B cell (primary cell): ENCODE data around the gene CDH13. TPM values are rescaled to one million over a fixed set of nuclear protein-coding genes. Genes with fewer than 3 reads are reported as not detected.

Experiments used
- ATAC-seq: fragments of 200-7000 bp; cut with Tn5 transposase; one replicate; pipeline ENCODE4 v1.10.0; 2021; ENCODE audit warnings: low read depth, mild to moderate bottlenecking, moderate number of reproducible peaks, moderate library complexity
- CTCF ChIA-PET: fragments of 350-600 bp; sonication (Branson Sonifier 250); formaldehyde crosslinking; loops from one replicate; lab custom pipeline; 2021; ENCODE audit warnings: antibody characterized with exemption, inconsistent platforms; lab: Charles Lee
- POLR2A ChIA-PET: fragments of 350-600 bp; sonication (Branson Sonifier 250); formaldehyde crosslinking; loops from one replicate; lab custom pipeline; 2021; ENCODE audit warnings: antibody characterized with exemption; lab: Charles Lee
- DNase-seq: peaks from one replicate; pipeline ENCODE4 v3.0.0; 2013
- H2AFZ ChIP-seq: 2 replicates; pipeline ENCODE4 v1.6.1; 2012; ENCODE audit warnings: mild to moderate bottlenecking, low read depth, low read length; ENCODE audit not compliant: insufficient read depth, poor library complexity, severe bottlenecking
- H3K27ac ChIP-seq, 2 donors: 1 replicate in 1 of 2; 2 replicates in 1 of 2; pipeline ENCODE4 v1.5.1; 2012 to 2013; ENCODE audit warnings: low read length in 2 of 2, mild to moderate bottlenecking in 2 of 2, moderate library complexity in 1 of 2
- H3K27me3 ChIP-seq, 4 experiments: fragments of 200-600 bp in 1 of 4; sonication (generic) in 1 of 4; replicated peaks in 1 of 4; 1 replicate in 2 of 4; 2 replicates in 2 of 4; pipeline versions ENCODE4 v1.6.1 to v1.7.0; 2013 to 2016; ENCODE audit warnings: low read length in 3 of 4, mild to moderate bottlenecking in 2 of 4, mixed read lengths in 1 of 4, moderate library complexity in 1 of 4; ENCODE audit not compliant: insufficient read depth in 4 of 4, control insufficient read depth in 3 of 4; ENCODE audit errors: control extremely low read depth in 1 of 4
- H3K36me3 ChIP-seq, 2 experiments: replicated peaks in 1 of 2; 1 replicate in 1 of 2; 2 replicates in 1 of 2; pipeline versions ENCODE4 v1.6.1 to v1.7.1; 2013; ENCODE audit warnings: low read length in 1 of 2; ENCODE audit not compliant: insufficient read depth in 2 of 2, control insufficient read depth in 1 of 2; ENCODE audit errors: control extremely low read depth in 1 of 2, extremely low read depth in 1 of 2
- H3K4me1 ChIP-seq, 2 donors: fragments of 200-600 bp in 1 of 2; sonication (generic) in 1 of 2; 1 replicate in 1 of 2; 2 replicates in 1 of 2; pipeline versions ENCODE4 v1.5.1 to v1.6.1; 2013 to 2017; ENCODE audit warnings: low read length in 2 of 2; ENCODE audit not compliant: control insufficient read depth in 2 of 2, insufficient read depth in 2 of 2
- H3K4me2 ChIP-seq: replicated peaks from 2 replicates; pipeline ENCODE3; 2012; ENCODE audit warnings: mild to moderate bottlenecking, low read depth, low read length; ENCODE audit not compliant: poor library complexity, severe bottlenecking
- H3K4me3 ChIP-seq, 5 experiments: fragments of 200-600 bp in 1 of 5; sonication (generic) in 1 of 5; 1 replicate in 3 of 5; 2 replicates in 2 of 5; pipeline versions ENCODE4 v1.5.1 to v1.7.0; 2011 to 2016; ENCODE audit warnings: low read length in 4 of 5, mild to moderate bottlenecking in 4 of 5, low read depth in 2 of 5, control low read depth in 1 of 5, moderate library complexity in 1 of 5; ENCODE audit not compliant: insufficient read depth in 1 of 5; ENCODE audit errors: control extremely low read depth in 1 of 5, extremely low read depth in 1 of 5
- H3K79me2 ChIP-seq: fragments of 200-600 bp; sonication (generic); one replicate; pipeline ENCODE4 v1.6.0; 2016; ENCODE audit warnings: low read length; ENCODE audit not compliant: control insufficient read depth, insufficient read depth
- H3K9ac ChIP-seq: fragments of 200-600 bp; sonication (generic); 2 replicates; pipeline ENCODE4 v1.6.1; 2017; ENCODE audit warnings: mild to moderate bottlenecking, low read length, moderate library complexity
- H3K9me3 ChIP-seq, 3 donors: one replicate each; pipeline versions ENCODE4 v1.6.1 to v1.7.1; 2013; ENCODE audit warnings: low read length in 2 of 3; ENCODE audit not compliant: control insufficient read depth in 2 of 3, insufficient read depth in 1 of 3; ENCODE audit errors: control extremely low read depth in 1 of 3
- H4K20me1 ChIP-seq: 2 replicates; pipeline ENCODE4 v1.6.0; 2012; ENCODE audit warnings: mild to moderate bottlenecking, low read length; ENCODE audit not compliant: insufficient read depth, control insufficient read depth, poor library complexity, severe bottlenecking
- H3K27ac Mint-ChIP-seq: one replicate; pipeline ENCODE4 v1.8.0; 2021; ENCODE audit warnings: mixed read lengths
- H3K27me3 Mint-ChIP-seq: one replicate; pipeline ENCODE4 v1.8.0; 2021; ENCODE audit warnings: mixed read lengths
- H3K4me1 Mint-ChIP-seq: one replicate; pipeline ENCODE4 v1.8.0; 2021; ENCODE audit warnings: mixed read lengths
- H3K4me3 Mint-ChIP-seq: one replicate; pipeline ENCODE4 v1.8.0; 2021; ENCODE audit warnings: mixed read lengths
- H3K9me3 Mint-ChIP-seq: one replicate; pipeline ENCODE4 v1.8.0; 2022; ENCODE audit warnings: mixed read lengths; ENCODE audit not compliant: insufficient read depth
- EZH2 ChIP-seq: IDR thresholded peaks from 2 replicates; pipeline ENCODE4 v1.6.1; 2012; ENCODE audit warnings: borderline replicate concordance, low read depth, mild to moderate bottlenecking, moderate library complexity, low read length; ENCODE audit not compliant: insufficient read depth, poor library complexity, severe bottlenecking
- WGBS: methylation state at CpG from one replicate; pipeline ENCODE4 v1.1.5; 2013; ENCODE audit warnings: missing lambda C conversion rate; ENCODE audit not compliant: insufficient coverage; 5-methylcytosine and 5-hydroxymethylcytosine counted together
- intact Hi-C: fragments of 100-400 bp; cut with micrococcal nuclease; formaldehyde crosslinking; loops from one replicate; pipeline ENCODE4 v1.10.0; 2022
- polyA plus RNA-seq: library from polyadenylated mRNA; depleted of rRNA; stranded (reverse); fragments of >200 nt; gene quantifications from 2 replicates; pipeline ENCODE4 v1.2.3, GENCODE V29; 2012
- total RNA-seq, 2 donors: library from RNA; stranded (reverse); fragments of 120-200 nt in 1 of 2; gene quantifications; 1 replicate in 1 of 2; 2 replicates in 1 of 2; pipeline versions ENCODE4 v1.2.3 to v1.2.4, GENCODE V29; 2013 to 2022
- TF ChIP-seq, protein P1 (sequence below): fragments of 200-600 bp; IDR thresholded peaks from one replicate; pipeline ENCODE4 v1.8.0; 2022; ENCODE audit warnings: antibody characterized with exemption, mild to moderate bottlenecking

CDH13 gene
- total and polyA plus RNA-seq, 2 donors (not counting 1 experiment from before 2014, with no cell fraction given): not detected

DNA sequence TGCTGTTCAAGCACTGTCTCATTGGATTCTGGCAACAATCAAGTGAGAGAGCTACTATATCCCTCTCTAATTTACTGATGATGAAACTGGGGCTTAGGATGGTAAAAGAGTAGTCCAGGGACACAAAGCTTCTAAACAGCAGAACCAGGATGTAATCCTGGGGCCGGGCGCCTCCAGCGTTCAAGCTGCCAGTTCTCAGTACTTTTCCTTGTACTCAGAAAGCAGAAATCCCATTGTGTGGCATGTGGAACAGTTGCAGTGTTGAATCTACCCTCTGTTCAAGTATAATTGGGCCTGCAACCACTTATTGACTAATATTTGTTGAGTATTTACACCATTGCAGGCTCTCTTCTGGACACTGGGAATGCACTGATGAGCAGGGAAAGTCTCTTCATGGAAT is 14.5 kb upstream of the CDH13 start:
- Mint-ChIP-seq H3K27me3 (peaks cover 9% of the 10 kb centered on the region), H3K4me3 (no peak overlapping the region), H3K27ac (no peak overlapping the region), H3K4me1 (no peaks in the 10 kb centered on the region), H3K9me3 (no peaks in the 10 kb centered on the region)
- DNase-seq (no peak), ATAC-seq (no peak)
- Histone ChIP-seq H3K9me3 (no peaks in the 10 kb centered on the region), H4K20me1 (no peaks in the 10 kb centered on the region), H2AFZ (no peak overlapping the region), H3K27ac (no peak overlapping the region), H3K9ac (no peak overlapping the region), H3K79me2 (no peaks in the 10 kb centered on the region), H3K4me1 (no peaks in the 10 kb centered on the region), H3K4me3 (no peak overlapping the region), H3K27me3 (no peaks in the 10 kb centered on the region), H3K36me3 (no peaks in the 10 kb centered on the region), H3K4me2 (no peak overlapping the region)
- POLR2A ChIA-PET: no interaction called here
- TF ChIP-seq, protein P1, sequence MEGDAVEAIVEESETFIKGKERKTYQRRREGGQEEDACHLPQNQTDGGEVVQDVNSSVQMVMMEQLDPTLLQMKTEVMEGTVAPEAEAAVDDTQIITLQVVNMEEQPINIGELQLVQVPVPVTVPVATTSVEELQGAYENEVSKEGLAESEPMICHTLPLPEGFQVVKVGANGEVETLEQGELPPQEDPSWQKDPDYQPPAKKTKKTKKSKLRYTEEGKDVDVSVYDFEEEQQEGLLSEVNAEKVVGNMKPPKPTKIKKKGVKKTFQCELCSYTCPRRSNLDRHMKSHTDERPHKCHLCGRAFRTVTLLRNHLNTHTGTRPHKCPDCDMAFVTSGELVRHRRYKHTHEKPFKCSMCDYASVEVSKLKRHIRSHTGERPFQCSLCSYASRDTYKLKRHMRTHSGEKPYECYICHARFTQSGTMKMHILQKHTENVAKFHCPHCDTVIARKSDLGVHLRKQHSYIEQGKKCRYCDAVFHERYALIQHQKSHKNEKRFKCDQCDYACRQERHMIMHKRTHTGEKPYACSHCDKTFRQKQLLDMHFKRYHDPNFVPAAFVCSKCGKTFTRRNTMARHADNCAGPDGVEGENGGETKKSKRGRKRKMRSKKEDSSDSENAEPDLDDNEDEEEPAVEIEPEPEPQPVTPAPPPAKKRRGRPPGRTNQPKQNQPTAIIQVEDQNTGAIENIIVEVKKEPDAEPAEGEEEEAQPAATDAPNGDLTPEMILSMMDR: no peak
- TF ChIP-seq EZH2: no peak
- 89% methylated on average over 3 of the region's 3 CpGs for WGBS
- CTCF ChIA-PET: no interaction called here
- intact Hi-C loops: no loop called here

DNA sequence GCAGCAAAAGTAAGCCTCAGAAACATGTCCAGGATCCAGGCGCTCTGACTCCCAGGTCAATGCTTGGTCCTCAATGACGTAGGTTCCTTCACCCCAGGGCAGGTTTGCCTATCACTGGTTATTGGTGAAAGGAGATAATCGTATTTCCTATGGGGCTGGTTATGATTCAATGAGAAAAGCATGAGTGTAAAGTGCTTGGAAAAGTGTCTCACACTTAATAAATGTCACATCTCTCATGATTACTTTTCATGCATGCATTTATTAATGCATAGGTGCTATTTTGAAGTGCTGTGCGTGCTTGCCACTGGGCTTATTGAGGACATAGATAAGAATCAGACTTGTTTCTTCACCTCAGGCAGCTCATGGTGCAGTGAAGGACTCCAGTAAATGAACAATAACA is 10.4 kb upstream of the CDH13 start:
- Histone ChIP-seq H3K27ac (no peak overlapping the region), H3K4me1 (no peaks in the 10 kb centered on the region), H2AFZ (no peak overlapping the region), H3K4me3 (no peak overlapping the region), H3K79me2 (no peaks in the 10 kb centered on the region), H3K27me3 (no peaks in the 10 kb centered on the region), H3K9ac (no peak overlapping the region), H3K36me3 (no peaks in the 10 kb centered on the region), H3K9me3 (no peaks in the 10 kb centered on the region), H3K4me2 (no peak overlapping the region), H4K20me1 (no peaks in the 10 kb centered on the region)
- intact Hi-C loops: no loop called here
- TF ChIP-seq, protein P1: no peak
- no peak for TF ChIP-seq EZH2
- H3K4me1 Mint-ChIP-seq: no peaks in the 10 kb centered on the region
- no peaks in the 10 kb centered on the region for H3K9me3 Mint-ChIP-seq
- DNase-seq (no peak), ATAC-seq (no peak)
- no peak overlapping the region for H3K4me3 Mint-ChIP-seq
- H3K27ac Mint-ChIP-seq: no peak overlapping the region
- POLR2A ChIA-PET: no interaction called here
- WGBS: 84% methylated on average over 3 of the region's 4 CpGs
- CTCF ChIA-PET: no interaction called here
- peaks cover 14% of the 10 kb centered on the region for H3K27me3 Mint-ChIP-seq
